Fibroblast of the aortic adventitia (primary cell): ENCODE results near the gene EEF1AKMT4. TPM values are rescaled to one million over a fixed set of nuclear protein-coding genes. Genes with fewer than 3 reads are reported as not detected.

Experiments used
- DNase-seq: peaks from one replicate; pipeline ENCODE4 v3.0.0-alpha.2; 2010; ENCODE audit warnings: low read depth
- H3K4me3 ChIP-seq: 2 replicates; pipeline ENCODE4 v1.5.1; 2011; ENCODE audit warnings: low read depth, mild to moderate bottlenecking, control low read depth, low read length, moderate library complexity
- total RNA-seq: library from RNA; depleted of rRNA; stranded (reverse); fragments of >200 nt; gene quantifications from 2 replicates; pipeline ENCODE4 v1.2.3, GENCODE V29; 2012; ENCODE audit warnings: low replicate concordance
- TF ChIP-seq, protein P1 (sequence below): IDR thresholded peaks from 2 replicates; pipeline ENCODE4 v1.5.1; 2011; ENCODE audit warnings: mild to moderate bottlenecking, low read length, control low read depth, inconsistent platforms; ENCODE audit not compliant: insufficient read depth

Gene EEF1AKMT4
- total RNA-seq, 1 donor: 2.5 TPM

DNA sequence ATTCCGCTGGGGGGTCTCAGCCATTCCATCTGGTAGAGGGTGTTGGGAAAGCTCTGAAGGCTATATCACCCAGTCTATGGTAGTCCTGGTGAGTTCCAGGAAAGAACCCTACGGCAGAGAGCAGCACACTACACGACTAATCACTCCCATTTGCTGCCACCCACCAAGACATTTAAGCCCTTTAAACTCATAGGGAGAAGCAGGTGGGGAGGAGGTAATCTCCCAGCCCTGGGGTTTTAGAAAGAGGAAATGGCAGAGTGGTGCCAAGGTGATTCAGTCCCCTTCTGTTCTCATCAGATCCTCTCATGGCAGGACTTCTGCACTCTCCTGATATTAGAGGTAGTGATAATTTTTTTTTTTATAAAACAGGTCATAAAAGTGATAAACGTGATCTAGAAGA is 30.7 kb upstream of the EEF1AKMT4 start:
- TF ChIP-seq, protein P1, sequence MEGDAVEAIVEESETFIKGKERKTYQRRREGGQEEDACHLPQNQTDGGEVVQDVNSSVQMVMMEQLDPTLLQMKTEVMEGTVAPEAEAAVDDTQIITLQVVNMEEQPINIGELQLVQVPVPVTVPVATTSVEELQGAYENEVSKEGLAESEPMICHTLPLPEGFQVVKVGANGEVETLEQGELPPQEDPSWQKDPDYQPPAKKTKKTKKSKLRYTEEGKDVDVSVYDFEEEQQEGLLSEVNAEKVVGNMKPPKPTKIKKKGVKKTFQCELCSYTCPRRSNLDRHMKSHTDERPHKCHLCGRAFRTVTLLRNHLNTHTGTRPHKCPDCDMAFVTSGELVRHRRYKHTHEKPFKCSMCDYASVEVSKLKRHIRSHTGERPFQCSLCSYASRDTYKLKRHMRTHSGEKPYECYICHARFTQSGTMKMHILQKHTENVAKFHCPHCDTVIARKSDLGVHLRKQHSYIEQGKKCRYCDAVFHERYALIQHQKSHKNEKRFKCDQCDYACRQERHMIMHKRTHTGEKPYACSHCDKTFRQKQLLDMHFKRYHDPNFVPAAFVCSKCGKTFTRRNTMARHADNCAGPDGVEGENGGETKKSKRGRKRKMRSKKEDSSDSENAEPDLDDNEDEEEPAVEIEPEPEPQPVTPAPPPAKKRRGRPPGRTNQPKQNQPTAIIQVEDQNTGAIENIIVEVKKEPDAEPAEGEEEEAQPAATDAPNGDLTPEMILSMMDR: no peak
- DNase-seq: no peak

DNA sequence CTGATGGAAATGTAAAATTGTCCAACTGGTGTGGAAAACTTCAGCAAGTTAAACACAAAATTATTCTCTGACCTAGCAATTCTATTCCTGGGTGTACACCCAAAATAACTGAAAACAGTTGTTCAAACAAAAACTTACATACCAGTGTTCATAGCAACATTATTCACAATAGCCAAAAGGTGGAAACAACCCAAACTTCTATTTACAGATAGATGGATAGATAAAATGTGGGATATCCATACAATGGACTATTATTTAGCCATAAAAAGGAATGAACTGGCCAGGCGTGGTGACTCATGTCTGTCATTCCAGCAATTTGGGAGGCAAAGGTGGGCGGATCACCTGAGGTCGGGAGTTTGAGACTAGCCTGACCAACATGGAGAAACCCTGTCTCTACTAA is 27.0 kb upstream of the EEF1AKMT4 start:
- H3K4me3 ChIP-seq: no peak overlapping the region
- DNase-seq: peak; percentile 64
- TF ChIP-seq, protein P1: no peak

More for the DNA sequence above, 30.7 kb upstream of the EEF1AKMT4 start:
- no peak overlapping the region for H3K4me3 ChIP-seq

DNA sequence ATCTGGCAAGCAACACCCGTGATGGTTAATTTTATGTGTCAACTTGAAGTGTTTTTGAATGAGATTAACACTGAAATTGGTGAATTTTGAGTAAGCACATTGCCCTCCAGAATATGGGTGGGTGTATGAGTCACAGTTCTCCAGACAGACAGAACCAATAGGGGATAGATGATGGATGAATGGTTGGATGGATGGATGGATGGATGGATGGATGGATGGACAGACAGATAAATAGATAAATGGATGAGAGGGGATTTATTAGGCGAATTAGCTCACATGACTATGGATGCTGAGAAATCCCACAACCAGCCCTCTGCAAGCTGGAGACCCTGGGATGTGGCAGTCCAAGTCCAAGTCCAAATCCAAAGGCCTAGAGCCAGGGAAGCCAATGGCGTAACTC is 25.5 kb upstream of the EEF1AKMT4 start:
- TF ChIP-seq, protein P1: no peak
- DNase-seq: no peak
- H3K4me3 ChIP-seq: no peak overlapping the region

DNA sequence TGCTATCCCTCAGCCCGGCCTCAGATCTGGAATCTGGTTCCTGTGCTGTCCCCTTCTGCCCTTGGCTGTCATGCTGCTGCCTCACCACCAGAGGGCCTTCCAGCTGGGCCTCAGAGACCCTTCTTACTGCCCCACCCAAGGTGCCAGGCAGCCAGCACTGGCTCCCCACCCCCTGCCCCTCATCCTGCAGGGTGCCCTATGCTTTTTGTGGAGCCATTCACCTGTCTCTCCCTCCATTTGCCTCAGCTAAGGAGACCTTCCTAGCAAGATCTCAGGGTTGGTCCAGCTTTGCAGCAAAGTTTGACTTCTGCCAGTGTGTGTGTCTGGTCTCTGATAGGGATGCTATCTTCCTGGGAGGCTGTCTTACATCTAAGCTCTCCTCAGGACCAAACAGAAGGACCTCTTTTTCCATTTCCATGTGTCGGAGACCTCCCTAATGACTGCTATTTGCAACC is 22.0 kb upstream of the EEF1AKMT4 start:
- TF ChIP-seq, protein P1: peak; percentile 91
- no peak overlapping the region for H3K4me3 ChIP-seq
- DNase-seq: no peak

DNA sequence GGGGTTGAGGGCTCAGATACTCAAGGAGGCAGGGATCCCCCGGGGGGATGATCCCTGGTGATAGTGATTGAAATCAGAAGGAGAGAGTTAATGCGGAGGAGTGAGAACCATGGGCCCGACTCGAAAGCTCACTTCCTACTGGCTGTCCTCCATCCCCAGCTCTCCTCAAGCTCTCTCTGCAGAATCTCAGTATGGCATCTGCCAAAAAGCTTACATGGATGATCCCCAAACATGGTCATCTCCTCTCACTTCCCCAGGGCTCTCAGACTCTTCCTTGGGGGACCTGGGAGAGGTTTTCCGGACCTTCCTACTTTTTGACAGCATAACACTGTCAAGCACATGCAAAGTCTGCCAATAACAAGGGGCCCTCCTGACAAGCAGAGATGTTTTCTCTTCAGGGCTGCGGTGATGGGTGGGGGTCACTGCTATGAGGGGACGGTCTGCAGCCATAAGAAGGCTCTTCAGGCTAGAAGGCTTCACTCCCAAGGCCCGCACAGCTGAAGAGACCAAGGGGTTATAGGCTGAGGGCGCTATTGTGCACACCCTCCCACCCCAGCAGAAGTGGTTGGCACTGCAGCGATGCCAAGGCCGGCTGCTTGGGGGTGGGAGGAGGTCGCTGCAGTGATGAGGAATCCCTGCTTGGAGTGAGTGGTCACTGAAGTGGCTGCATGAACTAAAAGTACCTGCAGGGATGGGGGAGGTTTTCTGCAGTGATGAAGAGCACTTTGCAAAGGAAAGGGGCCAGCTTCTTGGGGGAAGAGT is 20.9 kb upstream of the EEF1AKMT4 start:
- TF ChIP-seq, protein P1: no peak
- no peak overlapping the region for H3K4me3 ChIP-seq
- no peak for DNase-seq

DNA sequence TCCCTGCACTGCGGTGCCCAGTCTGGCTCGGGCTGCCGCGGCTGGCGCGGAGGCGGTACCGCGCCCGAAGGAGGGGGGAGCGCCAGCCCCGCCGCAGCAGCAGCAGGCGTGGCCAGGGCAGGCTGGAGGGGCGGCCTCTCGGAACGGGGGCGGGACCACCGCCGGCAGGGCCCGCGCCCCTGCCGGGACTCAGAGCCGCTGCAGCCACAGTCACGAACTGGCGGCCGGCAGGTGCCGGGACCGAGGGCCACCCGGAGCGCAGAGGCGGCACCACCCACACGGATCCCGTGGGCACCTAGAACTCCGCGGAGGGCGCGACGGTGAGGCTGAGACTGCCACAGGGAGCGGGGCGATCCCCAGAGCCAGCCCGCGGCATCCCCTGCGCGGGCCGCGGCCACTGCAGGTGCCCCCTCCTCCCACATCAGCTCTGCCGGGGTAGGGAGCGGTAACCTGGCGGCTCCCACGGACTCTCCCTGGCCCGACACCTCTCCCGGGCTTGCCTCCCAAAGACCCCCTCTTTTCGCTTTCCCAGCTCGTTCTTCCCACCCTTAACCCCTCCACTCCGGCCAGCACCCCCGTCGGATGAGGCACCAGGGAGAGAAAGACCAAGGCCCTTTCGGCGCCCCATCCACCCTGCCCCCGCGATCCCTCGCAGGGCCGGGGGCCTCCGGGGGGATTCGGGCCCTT is 19.9 kb upstream of the EEF1AKMT4 start, which contains the start of gene VWA5B2:
TSS of gene VWA5B2 (plus strand) at position 192 of the 687 bp plus-strand sequence. CDS start 944 bp downstream, outside the sequence.
- no peak for DNase-seq
- peak within 1 kb of the TSS; percentile 55 for H3K4me3 ChIP-seq
- TF ChIP-seq, protein P1: no peak
